Rectal smooth muscle tissue (tissue), 1 donor: ENCODE measurements around the gene PCBP3.
"Not testable (repeated sequence)": the region's sequence is repeated elsewhere in the genome, so short reads cannot be mapped to it uniquely, and the experiment has no call there.

Experiments
- H3K27ac ChIP-seq: one replicate; pipeline ENCODE4 v1.7.0; 2013; ENCODE audit warnings: low read depth, low read length, inconsistent platforms
- H3K27me3 ChIP-seq: one replicate; pipeline ENCODE4 v1.7.0; 2013; ENCODE audit warnings: low read length; ENCODE audit not compliant: control insufficient read depth, insufficient read depth
- H3K36me3 ChIP-seq: one replicate; pipeline ENCODE4 v1.7.0; 2013; ENCODE audit warnings: low read length; ENCODE audit not compliant: control insufficient read depth, insufficient read depth
- H3K4me1 ChIP-seq: one replicate; pipeline ENCODE4 v1.7.0; 2013; ENCODE audit warnings: low read length; ENCODE audit not compliant: control insufficient read depth, insufficient read depth
- H3K4me3 ChIP-seq: one replicate; pipeline ENCODE4 v1.7.0; 2013; ENCODE audit warnings: low read length
- H3K9ac ChIP-seq: one replicate; pipeline ENCODE4 v1.7.0; 2013; ENCODE audit warnings: low read length

Gene PCBP3

DNA sequence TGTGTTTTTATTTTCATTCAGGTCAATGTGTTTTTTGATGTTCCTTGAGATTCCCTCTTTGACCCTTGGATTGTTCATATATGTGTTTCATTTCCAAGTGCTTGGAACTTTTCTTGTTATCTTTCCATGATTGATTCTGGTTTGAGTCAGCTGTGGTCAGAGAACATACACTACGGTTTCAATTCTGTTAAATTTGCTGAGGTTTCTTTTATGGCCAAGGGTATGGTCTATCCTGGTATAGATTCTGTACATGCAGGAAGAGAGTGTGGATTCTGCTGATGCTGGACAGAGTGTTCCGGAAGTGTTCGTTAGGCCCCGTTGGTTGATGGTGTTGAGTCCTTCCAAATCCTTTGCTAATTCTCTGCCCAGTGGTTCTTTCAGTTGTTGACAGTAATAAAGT, 239.6 kb downstream of the PCBP3 start:
- no peak overlapping the region for H3K4me3 ChIP-seq
- H3K27ac ChIP-seq = no peak overlapping the region
- H3K36me3 ChIP-seq = no peaks in the 10 kb centered on the region
- H3K4me1 ChIP-seq = no peaks in the 10 kb centered on the region
- peaks cover 6% of the 10 kb centered on the region for H3K27me3 ChIP-seq
- H3K9ac ChIP-seq = no peak overlapping the region

- Histone ChIP-seq H3K36me3 (no peaks in the 10 kb centered on the region), H3K4me3 (no peak overlapping the region), H3K9ac (no peak overlapping the region), H3K4me1 (no peaks in the 10 kb centered on the region), H3K27ac (no peak overlapping the region), H3K27me3 (no peaks in the 10 kb centered on the region)
Observed at GRCh38 chr21:45885597-45885929, 242.0 kb downstream of the PCBP3 start.

GRCh38 chr21:45885930-45886601, 242.5 kb downstream of the PCBP3 start:
- peak overlapping the region; percentile 56 for H3K27ac ChIP-seq

GRCh38 chr21:45886610-45887026, 243.1 kb downstream of the PCBP3 start:
- Histone ChIP-seq H3K9ac (no peak overlapping the region), H3K4me1 (no peaks in the 10 kb centered on the region), H3K27me3 (no peaks in the 10 kb centered on the region), H3K36me3 (no peaks in the 10 kb centered on the region), H3K4me3 (no peak overlapping the region), H3K27ac (peak overlapping the region; percentile 56)

More at GRCh38 chr21:45885930-45886601, 242.5 kb downstream of the PCBP3 start:
- not testable (repeated sequence) for H3K27me3 ChIP-seq, H3K4me3 ChIP-seq, H3K4me1 ChIP-seq, H3K9ac ChIP-seq, H3K36me3 ChIP-seq

- Histone ChIP-seq H3K36me3 (no peaks in the 10 kb centered on the region), H3K27me3 (no peaks in the 10 kb centered on the region), H3K4me1 (no peaks in the 10 kb centered on the region), H3K27ac (peak overlapping the region; percentile 65), H3K9ac (no peak overlapping the region), H3K4me3 (no peak overlapping the region)
Observed at GRCh38 chr21:45887120-45887611, 243.6 kb downstream of the PCBP3 start.

DNA sequence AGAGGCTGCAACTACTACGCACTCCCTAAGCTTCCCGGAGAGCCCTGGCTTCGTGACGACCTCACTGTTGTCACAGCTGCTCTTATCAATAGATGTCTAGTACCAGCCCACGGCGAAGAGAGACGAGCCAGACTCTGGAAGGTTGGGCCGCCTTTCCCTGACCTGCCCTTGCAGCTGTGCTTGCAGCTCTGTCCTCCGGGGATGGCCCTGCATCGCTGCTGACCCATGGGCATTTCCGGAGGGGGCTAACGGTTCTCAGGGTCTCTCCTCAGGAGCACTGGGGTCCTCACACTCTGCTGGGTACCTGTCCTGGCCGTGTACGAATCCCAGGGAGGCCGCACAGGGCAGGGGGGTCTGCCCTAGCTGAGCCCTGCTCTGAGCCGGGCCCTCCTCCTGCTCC, 244.3 kb downstream of the PCBP3 start:
- H3K4me3 ChIP-seq = no peak overlapping the region
- no peak overlapping the region for H3K9ac ChIP-seq
- no peaks in the 10 kb centered on the region for H3K4me1 ChIP-seq
- H3K27me3 ChIP-seq = no peaks in the 10 kb centered on the region
- H3K36me3 ChIP-seq = no peaks in the 10 kb centered on the region
- H3K27ac ChIP-seq = peak overlapping the region; percentile 65

GRCh38 chr21:45888386-45889009, 245.0 kb downstream of the PCBP3 start:
- no peak overlapping the region for H3K4me3 ChIP-seq
- no peaks in the 10 kb centered on the region for H3K36me3 ChIP-seq
- peak overlapping the region; percentile 12 for H3K27ac ChIP-seq
- H3K4me1 ChIP-seq = no peaks in the 10 kb centered on the region
- H3K27me3 ChIP-seq = no peaks in the 10 kb centered on the region
- no peak overlapping the region for H3K9ac ChIP-seq

GRCh38 chr21:45889256-45889655, 245.7 kb downstream of the PCBP3 start:
- H3K36me3 ChIP-seq = no peaks in the 10 kb centered on the region
- H3K4me1 ChIP-seq = peaks cover 4% of the 10 kb centered on the region
- H3K27me3 ChIP-seq = no peaks in the 10 kb centered on the region
- H3K27ac ChIP-seq = peak overlapping the region; percentile 43
- H3K9ac ChIP-seq = no peak overlapping the region
- no peak overlapping the region for H3K4me3 ChIP-seq

DNA sequence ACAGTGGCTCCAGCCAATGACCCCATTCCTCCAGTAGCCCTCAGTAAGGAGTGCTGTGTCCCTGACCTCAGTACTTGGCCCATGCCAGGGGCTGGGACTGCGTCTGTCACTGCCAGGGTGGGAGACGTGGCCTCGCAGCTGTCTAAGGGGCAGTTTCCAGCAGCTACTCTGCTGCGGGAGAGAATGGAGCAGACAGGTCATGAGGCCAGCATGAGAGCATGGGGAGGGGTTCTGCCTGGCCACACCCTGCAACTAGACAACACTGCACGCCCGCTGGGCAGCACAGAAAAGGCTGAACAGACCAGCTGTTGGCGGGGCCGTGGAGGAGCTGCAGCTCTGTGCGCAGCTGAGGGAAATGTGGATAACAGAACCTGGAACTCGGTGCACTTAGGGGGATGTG, 246.4 kb downstream of the PCBP3 start:
- H3K4me1 ChIP-seq = peaks cover 8% of the 10 kb centered on the region
- H3K9ac ChIP-seq = no peak overlapping the region
- H3K4me3 ChIP-seq = no peak overlapping the region
- no peak overlapping the region for H3K27ac ChIP-seq
- H3K27me3 ChIP-seq = no peaks in the 10 kb centered on the region
- no peaks in the 10 kb centered on the region for H3K36me3 ChIP-seq

GRCh38 chr21:45891388-45892155, 248.0 kb downstream of the PCBP3 start:
- H3K4me1 ChIP-seq = peaks cover 8% of the 10 kb centered on the region
- no peak overlapping the region for H3K27ac ChIP-seq
- H3K36me3 ChIP-seq = no peaks in the 10 kb centered on the region
- no peak overlapping the region for H3K4me3 ChIP-seq
- H3K27me3 ChIP-seq = no peaks in the 10 kb centered on the region
- no peak overlapping the region for H3K9ac ChIP-seq

DNA sequence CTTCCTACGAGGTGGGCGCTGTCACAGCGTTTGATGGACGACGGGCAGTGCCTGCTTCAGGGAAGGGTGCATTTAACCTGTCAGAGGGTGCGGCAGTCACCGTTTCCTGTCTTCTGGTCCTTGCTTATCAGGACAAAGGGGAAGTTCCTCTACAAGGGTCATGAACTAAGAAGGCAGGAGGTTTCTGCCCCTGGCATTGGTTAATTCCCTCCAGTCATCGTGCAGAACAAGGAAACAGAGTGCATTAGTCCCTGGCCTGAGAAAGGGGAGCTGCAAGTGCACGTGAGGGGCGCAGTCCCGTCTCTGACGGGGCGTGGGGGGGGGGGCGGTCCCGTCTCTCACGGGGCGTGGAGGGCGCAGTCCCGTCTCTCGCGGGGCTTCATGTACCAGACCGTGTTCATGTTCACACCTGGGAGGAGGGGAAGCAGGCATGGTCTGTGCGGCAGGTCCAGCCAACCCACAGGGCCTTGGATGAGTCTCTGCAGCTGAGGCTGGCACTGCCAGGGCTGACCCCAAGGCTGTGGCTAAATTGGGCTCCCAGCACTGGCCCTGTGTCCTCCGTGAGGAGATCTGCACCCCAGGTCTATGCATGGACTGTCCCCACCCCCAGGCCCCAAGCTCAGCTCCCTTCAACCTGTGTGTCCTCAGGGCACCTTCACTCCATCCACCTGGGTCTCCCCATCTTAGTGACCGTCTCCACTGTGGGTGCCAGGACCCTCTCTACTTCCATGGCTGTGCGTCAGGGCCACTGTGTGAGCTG, 248.8 kb downstream of the PCBP3 start:
- no peak overlapping the region for H3K4me3 ChIP-seq
- no peak overlapping the region for H3K27ac ChIP-seq
- no peaks in the 10 kb centered on the region for H3K36me3 ChIP-seq
- peaks cover 8% of the 10 kb centered on the region for H3K4me1 ChIP-seq
- no peak overlapping the region for H3K9ac ChIP-seq
- no peaks in the 10 kb centered on the region for H3K27me3 ChIP-seq
